ENCODE data around the gene TRA2B.

TRA2B gene

GRCh38 chr3:185948292-185948691, 10.5 kb upstream of the TRA2B start:
- TF ChIP-seq POLR2AphosphoS5 (IDR thresholded peaks at IDR 0.05; ENCODE audit: low read depth, low read length) (no peak), POLR2A (IDR thresholded peaks at IDR 0.05; ENCODE audit: low read depth, low read length) (no peak), TAF1 (IDR thresholded peaks at IDR 0.05; ENCODE audit: borderline replicate concordance, low read depth, low read length) (no peak)
- DNase-seq (ENCODE audit: insufficient read length), result no peak
- FAIRE-seq, result no peak

GRCh38 chr3:185943760-185944106, 5.9 kb upstream of the TRA2B start:
- FAIRE-seq (no peak), DNase-seq (ENCODE audit: insufficient read length) (no peak)
- TF ChIP-seq TAF1 (IDR thresholded peaks at IDR 0.05; ENCODE audit: borderline replicate concordance, low read depth, low read length), result no peak
- no peak for TF ChIP-seq POLR2AphosphoS5 (IDR thresholded peaks at IDR 0.05; ENCODE audit: low read depth, low read length)
- no peak for TF ChIP-seq POLR2A (IDR thresholded peaks at IDR 0.05; ENCODE audit: low read depth, low read length)

- FAIRE-seq (peak; percentile 94), DNase-seq (ENCODE audit: insufficient read length) (peak; percentile 55)
- no peak for TF ChIP-seq POLR2A (IDR thresholded peaks at IDR 0.05; ENCODE audit: low read depth, low read length)
- TF ChIP-seq POLR2AphosphoS5 (IDR thresholded peaks at IDR 0.05; ENCODE audit: low read depth, low read length), result no peak
- no peak for TF ChIP-seq TAF1 (IDR thresholded peaks at IDR 0.05; ENCODE audit: borderline replicate concordance, low read depth, low read length)
These were observed 5.3 kb upstream of the TRA2B start for GRCh38 chr3:185942907-185943759.

- DNase-seq (ENCODE audit: insufficient read length), result no peak
- no peak for FAIRE-seq
- TF ChIP-seq POLR2AphosphoS5 (IDR thresholded peaks at IDR 0.05; ENCODE audit: low read depth, low read length), result no peak
- TF ChIP-seq TAF1 (IDR thresholded peaks at IDR 0.05; ENCODE audit: borderline replicate concordance, low read depth, low read length), result no peak
- TF ChIP-seq POLR2A (IDR thresholded peaks at IDR 0.05; ENCODE audit: low read depth, low read length), result no peak
These were observed 4.6 kb upstream of the TRA2B start for GRCh38 chr3:185942396-185942795.

GRCh38 chr3:185940951-185941350, 3.1 kb upstream of the TRA2B start:
- DNase-seq (ENCODE audit: insufficient read length), result no peak
- no peak for FAIRE-seq
- TF ChIP-seq POLR2AphosphoS5 (IDR thresholded peaks at IDR 0.05; ENCODE audit: low read depth, low read length) (no peak), TAF1 (IDR thresholded peaks at IDR 0.05; ENCODE audit: borderline replicate concordance, low read depth, low read length) (no peak), POLR2A (IDR thresholded peaks at IDR 0.05; ENCODE audit: low read depth, low read length) (no peak)

- FAIRE-seq, result no peak
- DNase-seq (ENCODE audit: insufficient read length), result no peak
- TF ChIP-seq POLR2AphosphoS5 (IDR thresholded peaks at IDR 0.05; ENCODE audit: low read depth, low read length), result no peak
- TF ChIP-seq POLR2A (IDR thresholded peaks at IDR 0.05; ENCODE audit: low read depth, low read length), result no peak
- no peak for TF ChIP-seq TAF1 (IDR thresholded peaks at IDR 0.05; ENCODE audit: borderline replicate concordance, low read depth, low read length)
These were observed 1.9 kb upstream of the TRA2B start for GRCh38 chr3:185939721-185940120.

GRCh38 chr3:185936814-185937688, 763 bp downstream of the TRA2B start:
- DNase-seq (ENCODE audit: insufficient read length) (peak; percentile 52), FAIRE-seq (peak; percentile 33)
- peak; percentile 95 for TF ChIP-seq TAF1 (IDR thresholded peaks at IDR 0.05; ENCODE audit: borderline replicate concordance, low read depth, low read length)
- no peak for TF ChIP-seq POLR2AphosphoS5 (IDR thresholded peaks at IDR 0.05; ENCODE audit: low read depth, low read length)

- FAIRE-seq (no peak), DNase-seq (ENCODE audit: insufficient read length) (no peak)
- TF ChIP-seq POLR2AphosphoS5 (IDR thresholded peaks at IDR 0.05; ENCODE audit: low read depth, low read length) (no peak), TAF1 (IDR thresholded peaks at IDR 0.05; ENCODE audit: borderline replicate concordance, low read depth, low read length) (no peak), POLR2A (IDR thresholded peaks at IDR 0.05; ENCODE audit: low read depth, low read length) (no peak)
These were observed 1.6 kb downstream of the TRA2B start for GRCh38 chr3:185936273-185936629.

GRCh38 chr3:185935465-185936272, 2.1 kb downstream of the TRA2B start:
- DNase-seq (ENCODE audit: insufficient read length) (no peak), FAIRE-seq (peak; percentile 70)
- TF ChIP-seq POLR2A (IDR thresholded peaks at IDR 0.05; ENCODE audit: low read depth, low read length), result no peak
- TF ChIP-seq TAF1 (IDR thresholded peaks at IDR 0.05; ENCODE audit: borderline replicate concordance, low read depth, low read length), result no peak
- TF ChIP-seq POLR2AphosphoS5 (IDR thresholded peaks at IDR 0.05; ENCODE audit: low read depth, low read length), result no peak

GRCh38 chr3:185934767-185935464, 2.9 kb downstream of the TRA2B start:
- FAIRE-seq (no peak), DNase-seq (ENCODE audit: insufficient read length) (no peak)
- TF ChIP-seq POLR2AphosphoS5 (IDR thresholded peaks at IDR 0.05; ENCODE audit: low read depth, low read length), result peak; percentile 10; the same call in 1 of the 2 replicates
- TF ChIP-seq POLR2A (IDR thresholded peaks at IDR 0.05; ENCODE audit: low read depth, low read length), result no peak

- FAIRE-seq, result no peak
- DNase-seq (ENCODE audit: insufficient read length), result no peak
- TF ChIP-seq POLR2A (IDR thresholded peaks at IDR 0.05; ENCODE audit: low read depth, low read length), result no peak
- TF ChIP-seq POLR2AphosphoS5 (IDR thresholded peaks at IDR 0.05; ENCODE audit: low read depth, low read length), result no peak
- TF ChIP-seq TAF1 (IDR thresholded peaks at IDR 0.05; ENCODE audit: borderline replicate concordance, low read depth, low read length), result no peak
These were observed 3.6 kb downstream of the TRA2B start for GRCh38 chr3:185934174-185934557.
